SK-N-SH (cell line): ENCODE measurements around the gene QSOX1. TPM values are rescaled to one million over a fixed set of nuclear protein-coding genes. Genes with fewer than 3 reads are reported as not detected.

Experiments
- CTCF ChIA-PET: fragments of 300-600, 350-600 bp; formaldehyde crosslinking; extraction: SDS; loops from one replicate; lab custom pipeline; 2021; lab: Yijun Ruan, JAX
- POLR2A ChIA-PET: fragments of 350-600 bp; sonication (Branson Sonifier 250); formaldehyde crosslinking; extraction: SDS; loops from one replicate; lab custom pipeline; 2020; ENCODE audit warnings: antibody characterized with exemption, inconsistent platforms; lab: Yijun Ruan, JAX
- DNase-seq: peaks from one replicate; pipeline ENCODE4 v3.0.0; 2012
- H2AFZ ChIP-seq: fragments of 200-600 bp; sonication (generic); 2 replicates; pipeline ENCODE4 v1.8.1; 2016; ENCODE audit warnings: antibody characterized with exemption, mild to moderate bottlenecking, low read depth
- H3F3A ChIP-seq: fragments of 200-600 bp; sonication (generic); replicated peaks from 2 replicates; pipeline ENCODE3; 2016; ENCODE audit warnings: antibody characterized with exemption, mild to moderate bottlenecking; ENCODE audit not compliant: insufficient read depth
- H3K27ac ChIP-seq, 2 experiments: fragments of 200-500 bp in 1 of 2; fragments of 200-600 bp in 1 of 2; sonication (Bioruptor generic) in 1 of 2; sonication (generic), shearing (Covaris generic) in 1 of 2; 2 replicates each; pipeline versions ENCODE4 v1.5.1 to v1.6.1; 2014 to 2016; ENCODE audit warnings: low read depth in 2 of 2, inconsistent platforms in 1 of 2, low read length in 1 of 2, mild to moderate bottlenecking in 1 of 2, mixed read lengths in 1 of 2
- H3K27me3 ChIP-seq: fragments of 200-600 bp; sonication (generic), shearing (Covaris generic); 2 replicates; pipeline ENCODE4 v1.6.1; 2016; ENCODE audit warnings: mixed run types; ENCODE audit not compliant: insufficient read depth
- H3K36me3 ChIP-seq, 2 experiments: fragments of 200-500 bp in 1 of 2; fragments of 200-600 bp in 1 of 2; sonication (Bioruptor generic) in 1 of 2; sonication (generic) in 1 of 2; replicated peaks in 1 of 2; 2 replicates each; pipeline versions ENCODE3 to v1.5.1; 2014 to 2016; ENCODE audit warnings: low read length in 1 of 2, mild to moderate bottlenecking in 1 of 2; ENCODE audit not compliant: insufficient read depth in 2 of 2, control insufficient read depth in 1 of 2
- H3K4me1 ChIP-seq, 2 experiments: fragments of 200-500 bp in 1 of 2; fragments of 200-600 bp in 1 of 2; sonication (Bioruptor generic) in 1 of 2; sonication (generic), shearing (Covaris generic) in 1 of 2; 2 replicates each; pipeline versions ENCODE4 v1.5.1 to v1.6.1; 2014 to 2016; ENCODE audit warnings: low read depth in 1 of 2, low read length in 1 of 2, mixed run types in 1 of 2; ENCODE audit not compliant: insufficient read depth in 2 of 2, control insufficient read depth in 1 of 2
- H3K4me2 ChIP-seq: fragments of 200-600 bp; sonication (generic), shearing (Covaris generic); 2 replicates; pipeline ENCODE4 v1.6.1; 2017; ENCODE audit warnings: mixed run types
- H3K4me3 ChIP-seq, 2 experiments: fragments of 200-500 bp in 1 of 2; fragments of 200-600 bp in 1 of 2; sonication (Bioruptor generic) in 1 of 2; sonication (generic), shearing (Covaris generic) in 1 of 2; 2 replicates each; pipeline versions ENCODE4 v1.5.1 to v1.8.1; 2014 to 2016; ENCODE audit warnings: low read depth in 2 of 2, inconsistent platforms in 1 of 2, low read length in 1 of 2, mild to moderate bottlenecking in 1 of 2, mixed read lengths in 1 of 2, moderate library complexity in 1 of 2
- H3K79me2 ChIP-seq: fragments of 200-600 bp; sonication (generic); 2 replicates; pipeline ENCODE4 v1.8.1; 2017; ENCODE audit warnings: mild to moderate bottlenecking; ENCODE audit not compliant: insufficient read depth
- H3K9ac ChIP-seq: fragments of 200-600 bp; sonication (generic); 2 replicates; pipeline ENCODE4 v1.6.1; 2017; ENCODE audit warnings: mixed run types
- H3K9me2 ChIP-seq: fragments of 200-600 bp; sonication (generic); 2 replicates; pipeline ENCODE4 v1.6.1; 2017; ENCODE audit warnings: mixed run types
- H3K9me3 ChIP-seq: fragments of 200-600 bp; sonication (generic); 2 replicates; pipeline ENCODE4 v1.6.1; 2017; ENCODE audit warnings: mixed run types, mild to moderate bottlenecking, moderate library complexity
- H4K20me1 ChIP-seq: fragments of 200-600 bp; sonication (generic); 2 replicates; pipeline ENCODE4 v1.6.1; 2017; ENCODE audit warnings: mild to moderate bottlenecking, mixed run types; ENCODE audit not compliant: insufficient read depth
- CHD2 ChIP-seq: fragments of 150-350 bp; IDR thresholded peaks from 2 replicates; pipeline ENCODE4 v1.6.1; 2018; ENCODE audit warnings: low read length; ENCODE audit not compliant: partially characterized antibody
- ELF1 ChIP-seq: IDR thresholded peaks from 2 replicates; pipeline ENCODE4 v1.4.0; 2012
- EZH2phosphoT487 ChIP-seq: fragments of 200-600 bp; sonication (generic); IDR thresholded peaks from 2 replicates; pipeline ENCODE4 v1.6.1; 2017; ENCODE audit warnings: low read depth, mixed run types, mild to moderate bottlenecking, antibody characterized with exemption, moderate library complexity, borderline replicate concordance
- FOSL2 ChIP-seq: IDR thresholded peaks from 2 replicates; pipeline ENCODE4 v1.4.0; 2012; ENCODE audit warnings: low read depth, mild to moderate bottlenecking, moderate library complexity, borderline replicate concordance
- FOXJ3 ChIP-seq: sonication (generic); formaldehyde crosslinking; IDR thresholded peaks from 2 replicates; pipeline ENCODE4 v1.5.1; 2020; ENCODE audit warnings: mild to moderate bottlenecking, missing genetic modification reagents
- GABPA ChIP-seq: IDR thresholded peaks from 2 replicates; pipeline ENCODE4 v1.4.0; 2012; ENCODE audit warnings: low read depth, mild to moderate bottlenecking
- GATA2 ChIP-seq: sonication (generic); formaldehyde crosslinking; IDR thresholded peaks from 2 replicates; pipeline ENCODE4 v1.5.0; 2020; ENCODE audit warnings: mild to moderate bottlenecking, missing genetic modification reagents
- MXI1 ChIP-seq: IDR thresholded peaks from 2 replicates; pipeline ENCODE4 v1.6.1; 2012; ENCODE audit warnings: mild to moderate bottlenecking, low read depth, low read length, improper control_type of control experiment
- NFIC ChIP-seq: IDR thresholded peaks from 2 replicates; pipeline ENCODE4 v1.4.0; 2012; ENCODE audit warnings: borderline replicate concordance
- RCOR1 ChIP-seq: fragments of 150-350 bp; IDR thresholded peaks from 2 replicates; pipeline ENCODE4 v1.6.1; 2017; ENCODE audit warnings: antibody characterized with exemption, low read length
- RXRA ChIP-seq: IDR thresholded peaks from 2 replicates; pipeline ENCODE4 v1.4.0; 2012; ENCODE audit warnings: low read depth, mild to moderate bottlenecking, borderline replicate concordance
- SMC3 ChIP-seq: IDR thresholded peaks from 2 replicates; pipeline ENCODE4 v1.6.1; 2012; ENCODE audit warnings: low read depth, low read length, improper control_type of control experiment
- TAF1 ChIP-seq: IDR thresholded peaks from 2 replicates; pipeline ENCODE4 v1.6.1; 2012; ENCODE audit warnings: low read depth, mild to moderate bottlenecking, low read length, moderate library complexity, borderline replicate concordance
- TCF12 ChIP-seq: IDR thresholded peaks from 2 replicates; pipeline ENCODE4 v1.4.0; 2012
- TEAD4 ChIP-seq: IDR thresholded peaks from 2 replicates; pipeline ENCODE4 v1.4.0; 2012; ENCODE audit warnings: mild to moderate bottlenecking, borderline replicate concordance; ENCODE audit not compliant: insufficient read depth
- YY1 ChIP-seq: IDR thresholded peaks from 2 replicates; pipeline ENCODE4 v1.4.0; 2012; ENCODE audit warnings: low read depth, mild to moderate bottlenecking
- WGBS: methylation state at CpG from one replicate; pipeline ENCODE4 v1.1.6; 2017; ENCODE audit warnings: low lambda C conversion rate; 5-methylcytosine and 5-hydroxymethylcytosine counted together
- polyA plus RNA-seq, 3 experiments: library from polyadenylated mRNA; depleted of rRNA; stranded (reverse); fragments of >200 nt; gene quantifications; 2 replicates each; pipeline ENCODE4 v1.2.3, GENCODE V29; 2012
- TF ChIP-seq, protein P1 (sequence below): IDR thresholded peaks from 2 replicates; pipeline ENCODE4 v1.6.1; 2012; ENCODE audit warnings: mild to moderate bottlenecking, low read depth, low read length, moderate library complexity
- TF ChIP-seq, protein P2 (sequence below): IDR thresholded peaks from 2 replicates; pipeline ENCODE4 v1.4.0; 2012; ENCODE audit warnings: low read depth, borderline replicate concordance
- TF ChIP-seq, protein P3 (sequence below): fragments of 150-350 bp; IDR thresholded peaks from 2 replicates; pipeline ENCODE4 v1.6.1; 2017; ENCODE audit warnings: antibody characterized with exemption, low read length, low read depth, borderline replicate concordance
- TF ChIP-seq, protein P4 (sequence below): IDR thresholded peaks from 2 replicates; pipeline ENCODE4 v1.4.0; 2012; ENCODE audit warnings: low read depth

The QSOX1 gene
- polyA plus RNA-seq, 1 of the 3 experiments (the other 2 are of a cell fraction), result 359 TPM

DNA sequence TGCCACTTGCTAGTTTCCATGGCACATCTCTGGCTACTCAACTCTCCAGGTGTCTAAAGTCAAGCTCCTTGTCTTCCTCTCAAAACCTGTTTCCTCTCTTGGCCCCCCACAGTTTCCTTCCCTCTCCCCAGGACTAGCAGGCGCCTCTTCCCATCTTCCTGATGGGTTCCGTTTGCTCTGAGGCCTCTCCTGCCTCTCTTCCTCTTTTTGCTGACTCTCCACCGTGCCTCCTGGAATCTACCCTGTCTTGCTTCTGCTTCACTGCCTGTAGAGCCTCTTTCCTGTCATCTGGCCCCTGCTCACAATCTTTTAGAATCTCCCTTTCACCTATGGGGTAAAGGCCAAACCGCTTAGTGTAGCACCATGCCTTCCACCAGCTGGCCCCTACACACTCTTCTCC, 53.6 kb downstream of the QSOX1 start:
- DNase-seq, result no peak
- H3K9me3 ChIP-seq, result no peaks in the 10 kb centered on the region
- H3K79me2 ChIP-seq, result no peaks in the 10 kb centered on the region
- peaks cover under 1% of the 10 kb centered on the region for H3F3A ChIP-seq
- no peak overlapping the region for H3K4me2 ChIP-seq
- H3K9me2 ChIP-seq, result no peaks in the 10 kb centered on the region
- H3K27me3 ChIP-seq, result no peaks in the 10 kb centered on the region
- TF ChIP-seq NFIC (no peak), TAF1 (no peak), GABPA (no peak), YY1 (no peak), FOSL2 (no peak), RCOR1 (no peak), GATA2 (CRISPR knock-in tag) (no peak), RXRA (no peak), TCF12 (no peak), EZH2phosphoT487 (no peak), SMC3 (no peak), ELF1 (no peak), CHD2 (no peak), TEAD4 (no peak), MXI1 (no peak), FOXJ3 (CRISPR knock-in tag) (no peak)
- TF ChIP-seq, protein P1, sequence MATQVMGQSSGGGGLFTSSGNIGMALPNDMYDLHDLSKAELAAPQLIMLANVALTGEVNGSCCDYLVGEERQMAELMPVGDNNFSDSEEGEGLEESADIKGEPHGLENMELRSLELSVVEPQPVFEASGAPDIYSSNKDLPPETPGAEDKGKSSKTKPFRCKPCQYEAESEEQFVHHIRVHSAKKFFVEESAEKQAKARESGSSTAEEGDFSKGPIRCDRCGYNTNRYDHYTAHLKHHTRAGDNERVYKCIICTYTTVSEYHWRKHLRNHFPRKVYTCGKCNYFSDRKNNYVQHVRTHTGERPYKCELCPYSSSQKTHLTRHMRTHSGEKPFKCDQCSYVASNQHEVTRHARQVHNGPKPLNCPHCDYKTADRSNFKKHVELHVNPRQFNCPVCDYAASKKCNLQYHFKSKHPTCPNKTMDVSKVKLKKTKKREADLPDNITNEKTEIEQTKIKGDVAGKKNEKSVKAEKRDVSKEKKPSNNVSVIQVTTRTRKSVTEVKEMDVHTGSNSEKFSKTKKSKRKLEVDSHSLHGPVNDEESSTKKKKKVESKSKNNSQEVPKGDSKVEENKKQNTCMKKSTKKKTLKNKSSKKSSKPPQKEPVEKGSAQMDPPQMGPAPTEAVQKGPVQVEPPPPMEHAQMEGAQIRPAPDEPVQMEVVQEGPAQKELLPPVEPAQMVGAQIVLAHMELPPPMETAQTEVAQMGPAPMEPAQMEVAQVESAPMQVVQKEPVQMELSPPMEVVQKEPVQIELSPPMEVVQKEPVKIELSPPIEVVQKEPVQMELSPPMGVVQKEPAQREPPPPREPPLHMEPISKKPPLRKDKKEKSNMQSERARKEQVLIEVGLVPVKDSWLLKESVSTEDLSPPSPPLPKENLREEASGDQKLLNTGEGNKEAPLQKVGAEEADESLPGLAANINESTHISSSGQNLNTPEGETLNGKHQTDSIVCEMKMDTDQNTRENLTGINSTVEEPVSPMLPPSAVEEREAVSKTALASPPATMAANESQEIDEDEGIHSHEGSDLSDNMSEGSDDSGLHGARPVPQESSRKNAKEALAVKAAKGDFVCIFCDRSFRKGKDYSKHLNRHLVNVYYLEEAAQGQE, result no peak
- TF ChIP-seq, protein P2, sequence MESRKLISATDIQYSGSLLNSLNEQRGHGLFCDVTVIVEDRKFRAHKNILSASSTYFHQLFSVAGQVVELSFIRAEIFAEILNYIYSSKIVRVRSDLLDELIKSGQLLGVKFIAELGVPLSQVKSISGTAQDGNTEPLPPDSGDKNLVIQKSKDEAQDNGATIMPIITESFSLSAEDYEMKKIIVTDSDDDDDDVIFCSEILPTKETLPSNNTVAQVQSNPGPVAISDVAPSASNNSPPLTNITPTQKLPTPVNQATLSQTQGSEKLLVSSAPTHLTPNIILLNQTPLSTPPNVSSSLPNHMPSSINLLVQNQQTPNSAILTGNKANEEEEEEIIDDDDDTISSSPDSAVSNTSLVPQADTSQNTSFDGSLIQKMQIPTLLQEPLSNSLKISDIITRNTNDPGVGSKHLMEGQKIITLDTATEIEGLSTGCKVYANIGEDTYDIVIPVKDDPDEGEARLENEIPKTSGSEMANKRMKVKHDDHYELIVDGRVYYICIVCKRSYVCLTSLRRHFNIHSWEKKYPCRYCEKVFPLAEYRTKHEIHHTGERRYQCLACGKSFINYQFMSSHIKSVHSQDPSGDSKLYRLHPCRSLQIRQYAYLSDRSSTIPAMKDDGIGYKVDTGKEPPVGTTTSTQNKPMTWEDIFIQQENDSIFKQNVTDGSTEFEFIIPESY, result no peak
- TF ChIP-seq, protein P3, sequence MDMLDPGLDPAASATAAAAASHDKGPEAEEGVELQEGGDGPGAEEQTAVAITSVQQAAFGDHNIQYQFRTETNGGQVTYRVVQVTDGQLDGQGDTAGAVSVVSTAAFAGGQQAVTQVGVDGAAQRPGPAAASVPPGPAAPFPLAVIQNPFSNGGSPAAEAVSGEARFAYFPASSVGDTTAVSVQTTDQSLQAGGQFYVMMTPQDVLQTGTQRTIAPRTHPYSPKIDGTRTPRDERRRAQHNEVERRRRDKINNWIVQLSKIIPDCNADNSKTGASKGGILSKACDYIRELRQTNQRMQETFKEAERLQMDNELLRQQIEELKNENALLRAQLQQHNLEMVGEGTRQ, result no peak
- TF ChIP-seq, protein P4, sequence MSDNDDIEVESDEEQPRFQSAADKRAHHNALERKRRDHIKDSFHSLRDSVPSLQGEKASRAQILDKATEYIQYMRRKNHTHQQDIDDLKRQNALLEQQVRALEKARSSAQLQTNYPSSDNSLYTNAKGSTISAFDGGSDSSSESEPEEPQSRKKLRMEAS, result no peak
- no peak overlapping the region for H3K4me3 ChIP-seq
- ChIA-PET POLR2A (no interaction called here), CTCF (no interaction called here)
- no peak overlapping the region for H3K9ac ChIP-seq
- no peak overlapping the region for H2AFZ ChIP-seq
- H3K36me3 ChIP-seq, result no peaks in the 10 kb centered on the region
- 73% methylated on average over 4 of the region's 4 CpGs for WGBS
- no peaks in the 10 kb centered on the region for H4K20me1 ChIP-seq
- no peak overlapping the region for H3K27ac ChIP-seq
- peaks cover 0 to 3% of the 10 kb centered on the region in 2 experiments; a peak in 1 of 4 replicates for H3K4me1 ChIP-seq
